WTC11 (cell line): Measurements from ENCODE around the gene NKG7. TPM values are rescaled to one million over a fixed set of nuclear protein-coding genes. Genes with fewer than 3 reads are reported as not detected.

Experiments
- ATAC-seq: fragments of 200-7000 bp; cut with Tn5 transposase; 2 replicates; pipeline ENCODE4 v1.10.0; 2021; ENCODE audit warnings: mild to moderate bottlenecking, moderate library complexity
- CTCF ChIA-PET: fragments of 300-600 bp; sonication (Branson Sonifier 250); formaldehyde crosslinking; loops from one replicate; lab custom pipeline; 2021; ENCODE audit warnings: antibody characterized with exemption; lab: Charles Lee
- POLR2A ChIA-PET: fragments of 350-600 bp; sonication (Branson Sonifier 250); formaldehyde crosslinking; loops from one replicate; lab custom pipeline; 2021; ENCODE audit warnings: antibody characterized with exemption; lab: Charles Lee
- DNase-seq: peaks from one replicate; pipeline ENCODE4 v3.0.0; 2021; ENCODE audit warnings: low spot score
- H3K27ac Mint-ChIP-seq: 2 replicates; pipeline ENCODE4 v1.8.0; 2021; ENCODE audit warnings: mixed read lengths
- H3K27me3 Mint-ChIP-seq: 2 replicates; pipeline ENCODE4 v1.8.0; 2021; ENCODE audit warnings: low read depth, mild to moderate bottlenecking, moderate library complexity, mixed read lengths
- H3K36me3 Mint-ChIP-seq: 2 replicates; pipeline ENCODE4 v1.8.0; 2021; ENCODE audit warnings: mixed read lengths
- H3K4me1 Mint-ChIP-seq: 2 replicates; pipeline ENCODE4 v1.8.0; 2022; ENCODE audit warnings: mixed read lengths
- H3K4me3 Mint-ChIP-seq: 2 replicates; pipeline ENCODE4 v1.8.0; 2021; ENCODE audit warnings: mild to moderate bottlenecking, moderate library complexity, mixed read lengths
- H3K9me3 Mint-ChIP-seq: 2 replicates; pipeline ENCODE4 v1.8.0; 2021; ENCODE audit warnings: mixed read lengths
- ATF1 ChIP-seq: sonication (generic); formaldehyde crosslinking; IDR thresholded peaks from 2 replicates; pipeline ENCODE4 v1.8.1; 2023; ENCODE audit warnings: mild to moderate bottlenecking, moderate library complexity, missing genetic modification reagents
- CDX4 ChIP-seq: fragments of 250-450 bp; sonication (Bioruptor Pico); IDR thresholded peaks from 2 replicates; pipeline ENCODE4 v1.9.0; 2021; ENCODE audit warnings: moderate library complexity, mild to moderate bottlenecking, inconsistent platforms, borderline replicate concordance
- CREB1 ChIP-seq: sonication (generic); formaldehyde crosslinking; IDR thresholded peaks from 2 replicates; pipeline ENCODE4 v1.8.0; 2023; ENCODE audit warnings: mild to moderate bottlenecking, missing genetic modification reagents
- CTCF ChIP-seq: fragments of 200-600 bp; IDR thresholded peaks from 2 replicates; pipeline ENCODE4 v1.8.0; 2022; ENCODE audit warnings: antibody characterized with exemption
- ERG ChIP-seq: fragments of 250-450 bp; sonication (Bioruptor Pico); IDR thresholded peaks from 2 replicates; pipeline ENCODE4 v1.8.0; 2021; ENCODE audit warnings: mild to moderate bottlenecking
- FOXP1 ChIP-seq: sonication (generic); formaldehyde crosslinking; IDR thresholded peaks from 2 replicates; pipeline ENCODE4 v1.8.0; 2022; ENCODE audit warnings: missing genetic modification reagents, mild to moderate bottlenecking, moderate library complexity, borderline replicate concordance
- FOXP4 ChIP-seq: sonication (generic); formaldehyde crosslinking; IDR thresholded peaks from 2 replicates; pipeline ENCODE4 v1.8.0; 2022; ENCODE audit warnings: mild to moderate bottlenecking, missing genetic modification reagents
- HMGA2 ChIP-seq: fragments of 250-450 bp; sonication (Bioruptor Pico); IDR thresholded peaks from 2 replicates; pipeline ENCODE4 v1.4.0; 2021; ENCODE audit warnings: mild to moderate bottlenecking, moderate library complexity
- IRF1 ChIP-seq: sonication (generic); formaldehyde crosslinking; IDR thresholded peaks from 2 replicates; pipeline ENCODE4 v1.8.0; 2023; ENCODE audit warnings: missing genetic modification reagents
- IRF2 ChIP-seq: sonication (generic); formaldehyde crosslinking; IDR thresholded peaks from 2 replicates; pipeline ENCODE4 v1.8.0; 2022; ENCODE audit warnings: low read depth, missing genetic modification reagents, borderline replicate concordance
- NR3C1 ChIP-seq: sonication (generic); formaldehyde crosslinking; conservative IDR thresholded peaks from 2 replicates; pipeline ENCODE4 v1.8.1; 2023; ENCODE audit warnings: low read depth, mild to moderate bottlenecking, missing genetic modification reagents
- STAT6 ChIP-seq: sonication (generic); formaldehyde crosslinking; conservative IDR thresholded peaks from 2 replicates; pipeline ENCODE4 v1.8.1; 2023; ENCODE audit warnings: mild to moderate bottlenecking, low read depth, missing genetic modification reagents, moderate library complexity
- ZNF232 ChIP-seq: sonication (generic); formaldehyde crosslinking; IDR thresholded peaks from 2 replicates; pipeline ENCODE4 v1.8.0; 2022; ENCODE audit warnings: mild to moderate bottlenecking, missing genetic modification reagents
- ZNF416 ChIP-seq: fragments of 250-450 bp; sonication (Bioruptor Pico); IDR thresholded peaks from 2 replicates; pipeline ENCODE4 v1.9.0; 2021; ENCODE audit warnings: mild to moderate bottlenecking, inconsistent platforms
- ZNF425 ChIP-seq: fragments of 250-450 bp; sonication (Bioruptor Pico); conservative IDR thresholded peaks from 2 replicates; pipeline ENCODE4 v1.9.0; 2021; ENCODE audit warnings: mild to moderate bottlenecking
- total RNA-seq: library from RNA; stranded (reverse); gene quantifications from 3 replicates; pipeline ENCODE4 v1.2.3, GENCODE V29; 2021

Gene NKG7
- total RNA-seq, 1 experiment from 2014 or later, result 0.63 TPM

- Mint-ChIP-seq H3K27me3 (peaks cover 29% of the 10 kb centered on the region), H3K27ac (no peak overlapping the region)
- CTCF ChIA-PET, result interaction anchor here (1.1 kb wide), 1 partner anchor 10 kb away, joined by 3 read pairs; no protein-coding TSS in a partner anchor
Observed at GRCh38 chr19:51371186-51371690, 1.2 kb downstream of the NKG7 start.

GRCh38 chr19:51370230-51370629 is 2.2 kb downstream of the NKG7 start:
- H3K9me3 Mint-ChIP-seq, result no peaks in the 10 kb centered on the region
- ChIA-PET POLR2A (no interaction called here), CTCF (interaction anchor here (3.7 kb wide), 1 partner anchor 51 kb away, joined by 25 read pairs; no protein-coding TSS in a partner anchor)
- no peak overlapping the region for H3K4me3 Mint-ChIP-seq
- H3K27me3 Mint-ChIP-seq, result peaks cover 29% of the 10 kb centered on the region
- DNase-seq (no peak), ATAC-seq (no peak)
- peaks cover 16% of the 10 kb centered on the region for H3K4me1 Mint-ChIP-seq
- H3K36me3 Mint-ChIP-seq, result no peaks in the 10 kb centered on the region
- H3K27ac Mint-ChIP-seq, result no peak overlapping the region
- TF ChIP-seq ERG (CRISPR knock-in tag) (no peak), HMGA2 (CRISPR knock-in tag) (no peak), STAT6 (CRISPR knock-in tag) (no peak), FOXP4 (CRISPR knock-in tag) (no peak), ZNF232 (CRISPR knock-in tag) (no peak)

More at GRCh38 chr19:51371186-51371690, 1.2 kb downstream of the NKG7 start:
- Mint-ChIP-seq H3K4me3 (no peak overlapping the region), H3K36me3 (no peaks in the 10 kb centered on the region), H3K9me3 (no peaks in the 10 kb centered on the region), H3K4me1 (peaks cover 9% of the 10 kb centered on the region)
- TF ChIP-seq ZNF425 (CRISPR knock-in tag) (no peak), CDX4 (CRISPR knock-in tag) (no peak), CREB1 (CRISPR knock-in tag) (no peak), IRF2 (no peak), ZNF416 (CRISPR knock-in tag) (no peak), IRF1 (no peak), FOXP1 (CRISPR knock-in tag) (no peak), CTCF (no peak), NR3C1 (CRISPR knock-in tag) (no peak), ATF1 (no peak), ZNF232 (CRISPR knock-in tag) (no peak)
- ATAC-seq (no peak), DNase-seq (no peak)
- POLR2A ChIA-PET, result no interaction called here
